Measurements from ENCODE around the gene THAP4.
"Not testable (repeated sequence)": the region's sequence is repeated elsewhere in the genome, so short reads cannot be mapped to it uniquely, and the experiment has no call there.

Gene THAP4

DNA sequence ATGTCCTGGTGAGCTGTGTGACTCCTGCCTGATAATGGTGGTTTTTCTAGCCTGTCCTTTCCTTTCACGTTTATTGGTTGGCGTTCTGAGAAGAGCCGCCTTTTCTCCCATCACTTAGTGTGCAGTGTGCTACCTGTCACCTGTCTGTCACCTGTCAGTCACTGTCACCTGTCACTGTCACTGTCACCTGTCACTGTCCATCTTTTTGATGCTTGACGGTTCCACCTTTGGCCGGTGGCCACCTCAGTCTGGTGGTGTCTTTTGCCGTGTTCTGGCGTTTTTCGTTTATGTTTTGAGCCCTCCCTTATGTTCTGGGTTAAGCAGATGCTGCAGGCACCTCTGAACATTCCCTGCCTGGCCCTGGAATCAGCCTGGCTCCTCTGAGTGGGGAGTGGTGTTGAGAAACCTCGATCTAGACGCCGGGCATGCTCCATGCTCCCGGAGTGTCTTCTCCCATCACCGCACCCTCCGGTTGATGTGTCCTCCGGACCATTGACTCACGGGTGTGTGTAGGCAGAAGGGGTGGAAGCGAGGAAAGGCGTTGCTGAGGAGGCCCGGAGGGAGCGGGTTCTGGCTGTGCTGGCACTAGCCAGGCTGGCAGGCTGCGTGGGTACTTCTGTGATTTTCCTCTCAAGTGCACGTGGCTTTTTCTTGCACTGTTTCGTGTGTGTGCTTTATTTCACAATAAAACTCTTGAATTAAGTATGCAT lies 28.9 kb upstream of the THAP4 start:
- no peak for DNase-seq

DNA sequence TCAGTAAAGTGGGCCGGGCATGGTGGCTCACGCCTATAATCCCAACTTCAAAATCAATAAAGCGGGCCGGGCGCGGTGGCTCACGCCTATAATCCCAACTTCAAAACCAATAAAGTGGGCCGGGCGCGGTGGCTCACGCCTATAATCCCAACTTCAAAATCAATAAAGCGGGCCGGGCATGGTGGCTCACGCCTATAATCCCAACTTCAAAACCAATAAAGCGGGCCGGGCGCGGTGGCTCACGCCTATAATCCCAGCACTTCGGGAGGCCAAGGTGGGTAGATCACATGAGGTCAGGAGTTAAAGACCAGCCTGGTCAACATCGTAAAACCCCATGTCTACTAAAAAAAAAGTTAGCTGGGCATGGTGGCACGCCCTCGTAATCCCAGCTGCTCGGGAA lies 25.8 kb upstream of the THAP4 start:
- not testable (repeated sequence) for DNase-seq

DNA sequence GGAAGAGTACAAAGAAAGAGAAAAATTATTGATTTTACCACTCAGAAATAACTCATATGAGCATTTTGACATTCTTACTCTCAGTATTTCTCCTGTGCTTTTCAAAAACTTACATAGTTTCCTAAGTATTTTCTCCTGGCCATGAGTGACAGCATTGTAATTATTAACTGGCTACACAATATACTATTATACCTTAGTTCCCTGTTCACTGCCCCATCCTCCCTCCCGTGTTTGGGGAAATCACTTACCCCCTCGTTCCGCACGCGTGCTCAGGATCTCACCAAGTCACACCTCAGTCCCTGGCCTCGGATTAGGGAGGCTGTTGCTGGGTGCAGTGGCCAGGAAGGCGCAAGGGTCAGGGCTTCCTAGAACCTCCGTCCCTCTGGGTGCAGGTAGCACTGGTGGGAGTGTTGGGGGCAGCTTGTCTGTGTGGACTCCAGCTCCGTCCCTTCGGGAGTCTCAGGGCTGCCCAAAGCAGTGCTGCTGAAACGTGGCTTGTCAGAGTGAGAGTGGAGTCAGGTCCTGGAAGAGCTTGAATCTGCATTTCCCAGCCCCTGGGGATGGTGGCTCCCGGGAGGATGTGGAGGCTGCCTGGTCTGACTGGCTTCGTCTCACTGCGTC lies 23.7 kb upstream of the THAP4 start:
- DNase-seq, result no peak

DNA sequence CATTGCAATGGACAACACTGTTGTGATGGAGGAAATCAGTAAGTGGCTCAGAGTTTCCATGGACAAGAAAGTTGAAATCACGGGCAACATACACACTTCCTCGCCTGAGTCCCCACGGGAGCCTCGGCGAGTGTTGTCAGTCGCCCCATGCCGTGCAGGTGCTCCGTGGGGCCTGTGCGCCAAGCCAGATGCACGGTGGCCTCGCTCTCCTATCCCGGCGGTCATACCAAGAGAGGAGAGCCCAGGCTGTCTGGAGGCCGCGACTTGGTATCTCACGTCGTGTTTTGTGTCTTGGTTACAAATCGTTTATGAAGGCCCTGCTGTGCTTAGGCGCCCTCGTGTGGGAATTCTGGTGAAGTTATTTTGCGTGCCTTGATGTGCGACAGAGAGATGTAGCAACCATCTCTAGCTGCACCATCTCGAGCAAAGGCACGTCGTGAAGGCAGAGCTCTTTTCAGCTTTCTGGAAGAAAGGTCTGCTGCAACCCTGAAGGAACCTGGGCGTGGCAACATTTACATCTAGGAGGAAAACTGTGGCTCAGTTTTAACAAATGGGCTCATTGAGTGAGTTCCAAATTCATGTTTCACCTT lies 22.3 kb upstream of the THAP4 start:
- peak in 2 of 5 donors; percentile 11 to 27 for DNase-seq

DNA sequence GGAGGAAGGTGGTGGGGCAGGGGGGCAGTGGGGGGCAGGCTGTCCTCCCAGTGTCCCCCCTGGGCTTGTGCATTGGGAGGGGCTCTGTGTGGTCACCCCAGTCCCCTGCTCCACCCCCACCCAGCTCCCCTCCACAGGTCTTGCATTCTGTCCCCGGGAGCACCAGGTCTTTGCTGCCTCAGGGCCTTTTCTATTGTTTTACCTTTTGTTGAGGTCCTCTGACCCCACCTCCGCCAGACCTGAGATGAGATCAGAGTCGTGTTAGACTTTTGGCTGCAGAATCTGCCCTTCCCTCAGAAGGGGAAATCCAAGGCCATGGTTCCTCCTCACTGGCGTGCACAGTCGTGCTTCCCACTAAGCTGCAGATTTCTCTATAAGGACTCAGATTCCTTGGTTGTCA lies 21.3 kb upstream of the THAP4 start:
- DNase-seq, result no peak

DNA sequence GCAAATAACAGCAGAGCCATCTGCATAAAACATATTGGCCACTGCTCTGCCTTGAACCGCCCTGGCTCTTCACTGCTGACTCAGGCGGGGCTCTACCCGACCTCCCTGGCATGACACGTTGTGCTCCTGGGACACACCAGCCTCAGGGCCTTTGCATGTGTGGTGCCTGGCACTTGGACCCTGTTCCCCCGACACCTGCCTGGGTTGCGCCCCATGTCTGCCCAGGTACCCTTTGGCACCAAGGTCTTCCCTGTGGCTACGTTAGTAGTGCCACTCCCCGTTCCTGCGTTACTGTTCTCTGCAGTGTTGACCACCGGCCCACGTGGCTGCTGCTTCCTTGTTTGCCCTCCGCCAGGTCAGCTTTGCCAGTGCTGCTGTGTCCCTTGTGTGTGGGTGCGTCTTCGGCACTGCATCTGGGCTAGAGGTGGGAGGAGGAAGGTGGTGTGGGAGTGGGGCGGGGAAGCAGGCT lies 20.9 kb upstream of the THAP4 start:
- no peak for DNase-seq

DNA sequence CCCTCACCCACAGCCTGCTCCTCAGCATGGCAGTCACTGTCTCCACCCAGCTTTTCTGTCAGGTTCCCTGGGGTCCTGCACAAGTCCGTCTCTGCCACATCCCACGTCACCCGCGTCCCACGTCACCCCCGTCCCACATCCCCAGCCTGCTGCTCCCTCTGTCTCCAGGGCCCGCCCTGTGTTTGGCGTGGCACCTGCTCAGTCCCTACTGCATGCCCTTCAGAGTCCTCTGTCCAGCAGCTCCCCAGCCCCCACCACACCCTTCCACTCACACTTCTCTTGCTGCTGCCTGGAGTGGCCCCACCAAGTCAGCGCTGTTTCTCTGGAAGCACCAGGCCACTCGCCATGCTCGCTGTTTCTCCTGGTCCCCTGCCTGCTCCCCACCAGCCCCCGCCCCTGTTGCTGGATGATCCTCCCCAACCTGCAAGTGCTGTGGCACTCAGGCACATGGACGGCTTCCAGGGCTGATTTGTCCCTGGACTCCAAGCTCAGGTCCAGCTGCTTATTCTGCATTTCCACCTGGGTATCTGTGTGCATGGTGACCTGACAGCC lies 19.3 kb upstream of the THAP4 start:
- no peak for DNase-seq

DNA sequence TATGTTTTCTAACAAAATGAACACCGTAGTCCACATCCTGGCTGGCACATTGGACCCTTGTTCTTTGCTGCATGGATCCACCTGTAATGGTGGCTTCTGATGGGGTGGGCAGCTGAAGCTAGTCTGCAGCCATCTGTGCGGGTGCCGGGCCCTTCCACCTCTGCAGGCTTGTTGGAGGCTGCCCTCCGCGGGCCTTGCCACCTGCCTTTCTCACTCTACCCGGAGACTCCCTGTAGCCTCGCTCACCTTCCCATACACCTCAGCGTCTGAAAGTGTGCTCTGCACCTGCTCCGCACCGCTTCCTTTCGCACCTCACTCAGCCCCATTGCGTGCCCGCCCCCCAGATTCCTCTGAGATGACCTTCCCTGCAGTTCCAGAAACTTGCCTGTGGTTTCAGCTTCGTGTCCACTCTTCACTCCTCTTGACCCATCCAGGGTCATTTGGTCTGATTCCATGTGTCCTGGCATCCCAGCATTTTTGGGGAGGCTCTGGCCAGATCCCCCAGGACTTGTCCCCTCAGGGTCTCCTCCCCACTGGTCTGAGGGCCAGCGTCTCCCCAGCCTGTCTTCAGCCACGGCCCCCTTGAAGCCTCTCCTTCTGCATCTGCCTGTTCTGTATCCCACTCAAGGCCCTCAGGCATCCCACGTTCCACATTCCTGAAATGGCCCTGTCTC lies 18.7 kb upstream of the THAP4 start:
- DNase-seq, result no peak

DNA sequence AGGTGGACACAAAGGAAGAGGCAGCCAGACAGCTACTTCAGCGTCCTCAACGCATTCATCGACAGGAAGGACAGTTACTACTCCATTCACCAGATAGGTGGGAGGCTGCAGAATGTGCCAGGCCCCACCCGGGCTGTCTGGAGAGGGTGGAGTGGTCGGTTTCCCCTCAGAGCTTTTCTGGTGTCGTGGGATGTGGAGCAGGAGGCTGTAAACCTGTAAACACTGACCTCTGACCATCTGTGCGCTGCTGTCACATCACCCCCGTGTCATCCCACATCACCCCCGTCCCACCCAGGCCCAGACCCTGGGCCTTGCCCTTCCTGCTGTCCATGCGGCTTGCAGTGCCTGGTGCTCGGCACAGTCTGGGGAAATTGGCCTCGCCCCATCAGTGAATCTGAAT lies 17.6 kb upstream of the THAP4 start:
- DNase-seq, result no peak

DNA sequence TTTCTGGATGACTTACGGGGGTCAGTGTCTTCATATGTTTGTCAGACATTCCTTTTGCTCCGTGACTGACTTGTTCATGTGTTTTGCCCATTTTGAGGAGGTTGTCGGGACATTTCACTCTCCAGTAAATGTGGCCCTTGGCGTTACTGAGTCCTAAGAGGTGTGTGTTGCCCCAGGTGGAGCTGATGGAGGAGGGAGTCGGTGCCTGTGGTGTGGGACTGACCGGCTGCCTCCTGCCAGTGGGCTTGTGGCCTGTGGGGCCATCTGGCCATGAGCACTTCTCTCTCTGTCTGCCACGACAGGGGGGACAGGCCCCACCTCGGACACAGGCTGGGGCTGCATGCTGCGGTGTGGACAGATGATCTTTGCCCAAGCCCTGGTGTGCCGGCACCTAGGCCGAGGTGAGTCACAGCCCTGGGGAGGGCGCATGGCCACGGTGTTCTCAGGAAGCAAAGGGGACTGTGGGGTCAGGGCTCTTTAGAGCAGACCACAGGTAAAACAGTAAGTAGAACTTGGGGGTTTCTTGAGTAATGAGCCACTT lies 16.3 kb upstream of the THAP4 start:
- no peak for DNase-seq

DNA sequence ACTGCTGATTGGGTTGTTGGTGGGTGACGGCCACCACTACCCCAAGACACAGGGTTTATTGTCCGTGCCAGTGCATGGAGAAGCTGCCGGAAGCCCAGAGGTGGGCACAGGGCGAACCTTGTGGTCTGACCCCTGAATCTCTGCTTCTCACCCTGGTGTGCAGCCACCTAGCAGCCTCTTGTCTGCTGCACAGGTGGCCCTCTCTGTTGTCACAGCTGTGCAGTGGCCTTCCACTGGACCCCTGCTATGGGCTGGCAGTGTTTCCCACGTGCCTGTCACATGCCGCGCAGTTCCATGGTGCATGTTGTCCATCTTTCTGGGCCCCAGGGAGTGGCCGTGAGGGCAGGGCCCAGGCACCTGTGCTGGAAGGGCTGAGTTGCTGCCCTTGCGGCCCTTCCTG lies 15.8 kb upstream of the THAP4 start:
- no peak for DNase-seq

DNA sequence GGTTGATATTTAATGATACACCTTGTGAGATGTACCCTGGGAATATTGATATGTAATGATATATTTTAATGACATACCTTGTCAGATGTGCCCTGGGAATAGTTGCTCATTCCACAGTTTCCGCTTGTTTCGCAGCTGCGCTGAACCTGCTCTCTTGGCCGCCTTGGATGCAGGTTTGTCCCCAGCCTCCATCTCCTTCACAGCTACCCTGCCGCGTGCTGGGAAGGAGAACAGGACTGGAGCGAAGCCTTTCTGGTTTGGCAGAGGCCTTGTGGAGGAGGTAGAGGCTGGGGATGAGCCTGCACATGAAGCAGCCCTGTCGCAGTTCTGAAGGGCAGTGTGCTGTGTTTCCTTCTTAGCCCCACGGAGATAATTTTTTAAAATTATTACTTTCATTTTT lies 15.2 kb upstream of the THAP4 start:
- DNase-seq, result no peak

DNA sequence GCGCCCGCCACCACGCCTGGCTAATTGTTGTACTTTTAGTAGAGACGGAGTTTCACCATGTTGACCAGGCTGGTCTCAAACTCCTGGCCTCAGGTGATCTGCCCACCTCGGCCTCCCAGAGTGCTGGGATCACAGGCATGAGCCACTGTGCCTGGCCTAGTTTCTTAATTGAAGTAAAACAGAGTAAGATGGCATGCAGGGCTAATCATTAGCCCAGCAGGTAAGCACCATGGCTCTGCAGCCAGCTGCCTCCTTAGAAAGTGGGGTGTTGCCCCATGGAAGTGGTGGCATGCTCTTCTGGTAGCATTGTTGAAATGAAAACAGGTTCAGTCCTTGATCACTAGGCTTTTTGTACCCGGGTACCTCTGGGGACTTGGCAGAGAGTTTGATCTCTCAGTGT lies 13.0 kb upstream of the THAP4 start:
- no peak for DNase-seq

DNA sequence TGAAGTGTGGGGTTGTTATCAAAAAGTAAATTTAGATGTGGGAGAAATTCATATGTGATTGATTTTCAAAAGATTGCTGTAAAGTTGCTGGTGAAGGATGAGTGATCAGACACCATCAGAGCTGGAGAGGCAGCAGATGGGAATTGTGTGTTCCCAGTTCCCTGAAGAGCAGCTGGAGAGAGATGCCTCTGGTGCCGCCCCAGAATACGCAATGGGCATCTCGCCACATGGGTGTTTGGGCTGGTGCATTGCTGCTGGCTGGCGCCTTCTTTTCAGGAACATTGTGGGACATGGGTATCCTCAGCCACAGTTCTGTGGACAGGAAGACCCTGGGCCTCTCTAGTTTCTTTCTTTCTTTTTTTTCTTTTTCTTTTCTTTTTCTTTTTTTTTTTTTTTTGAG lies 12.4 kb upstream of the THAP4 start:
- DNase-seq, result no peak

DNA sequence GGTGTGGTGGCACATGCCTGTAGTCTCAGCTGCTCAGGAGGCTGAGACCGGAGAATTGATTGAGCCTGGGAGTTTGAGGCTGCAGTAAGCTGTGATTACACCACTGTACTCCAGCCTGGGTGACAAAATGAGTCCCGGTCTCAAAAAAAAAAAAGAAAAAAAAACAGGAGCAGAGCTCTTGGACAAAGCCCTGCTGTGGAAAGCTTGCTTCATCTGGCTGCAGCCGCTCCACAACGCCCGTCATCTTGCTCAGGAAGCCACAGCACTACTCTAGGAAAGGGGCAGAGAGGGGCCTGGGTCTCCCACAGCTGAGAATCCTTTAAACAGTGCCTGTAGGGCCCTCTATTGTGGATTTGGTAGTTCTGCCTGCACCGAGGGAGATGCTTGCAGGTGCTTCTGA lies 11.5 kb upstream of the THAP4 start:
- no peak for DNase-seq

DNA sequence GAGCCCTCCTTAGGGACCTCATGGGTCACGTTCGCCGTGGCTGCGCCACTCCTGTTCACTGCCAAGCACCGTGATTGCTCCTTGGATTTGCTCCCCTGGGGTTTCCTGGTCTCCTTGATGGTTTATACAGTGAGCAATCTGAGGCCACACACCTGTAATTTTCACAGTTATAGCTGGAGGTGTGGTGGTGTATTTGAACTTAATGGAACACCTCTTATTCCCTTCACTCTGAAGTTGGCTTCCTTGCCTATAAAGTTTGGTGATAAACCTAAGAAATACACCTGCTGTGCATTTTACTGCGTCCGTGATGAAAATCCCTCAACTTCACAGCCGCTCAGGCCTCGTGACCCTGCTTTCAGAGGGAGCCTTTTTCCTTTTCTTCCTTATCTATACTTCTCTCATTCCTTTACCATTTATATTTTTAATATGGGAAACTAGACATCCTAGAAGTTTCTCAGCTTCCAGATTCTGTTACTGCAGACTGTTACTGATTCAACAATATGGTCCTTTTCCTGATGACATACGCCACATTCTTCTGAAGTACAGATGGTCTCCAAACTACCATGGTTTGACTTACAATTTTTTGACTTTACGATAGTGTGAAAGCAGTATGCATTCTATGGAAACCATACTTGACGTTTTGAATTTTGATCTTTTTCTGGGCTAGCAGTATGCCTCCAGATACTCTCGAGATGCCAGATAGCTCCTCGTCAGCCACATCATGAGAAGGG lies 9.1 kb upstream of the THAP4 start:
- no peak for DNase-seq

DNA sequence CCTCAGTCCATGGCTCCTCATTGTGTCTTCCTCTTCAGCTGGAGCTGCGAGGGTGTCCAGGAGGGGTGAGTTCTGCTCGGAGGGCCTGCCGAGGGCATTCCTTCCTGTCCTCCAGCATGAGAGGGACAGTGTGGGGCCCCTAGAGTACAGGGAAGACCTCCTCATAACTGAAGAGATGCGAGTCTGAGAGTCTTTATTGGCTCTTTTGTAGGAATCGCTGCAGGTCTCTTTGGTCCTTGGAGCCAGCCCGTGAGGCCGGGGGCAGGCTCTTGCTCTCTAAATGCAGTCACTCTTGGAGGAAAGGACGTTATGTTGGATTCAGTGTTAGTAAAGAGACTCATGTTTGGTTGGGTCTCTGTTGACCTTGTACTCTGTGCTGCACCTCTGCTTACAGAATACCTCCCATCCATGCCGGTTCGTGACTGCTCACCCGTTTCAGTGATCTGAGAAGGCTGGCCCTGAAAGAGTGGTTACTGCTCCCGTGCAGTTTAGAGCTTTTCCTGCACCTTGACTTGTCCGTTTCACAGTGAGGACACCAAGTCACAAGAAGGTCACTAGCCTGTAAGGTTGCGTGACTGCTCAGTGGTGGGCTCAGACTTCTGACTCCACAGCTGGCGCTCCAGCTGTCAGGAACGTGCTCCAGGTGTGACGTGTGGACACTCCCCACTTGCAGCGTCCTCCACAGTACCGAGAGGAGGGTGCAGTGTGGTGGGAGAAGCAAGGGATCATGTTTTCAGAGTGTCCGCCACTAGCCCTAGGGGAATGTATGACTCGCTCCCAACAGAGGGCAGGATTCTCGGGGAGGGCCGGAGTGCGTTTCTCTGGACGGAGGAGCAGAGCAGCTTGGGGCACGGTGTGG lies 8.3 kb upstream of the THAP4 start:
- no peak for DNase-seq

DNA sequence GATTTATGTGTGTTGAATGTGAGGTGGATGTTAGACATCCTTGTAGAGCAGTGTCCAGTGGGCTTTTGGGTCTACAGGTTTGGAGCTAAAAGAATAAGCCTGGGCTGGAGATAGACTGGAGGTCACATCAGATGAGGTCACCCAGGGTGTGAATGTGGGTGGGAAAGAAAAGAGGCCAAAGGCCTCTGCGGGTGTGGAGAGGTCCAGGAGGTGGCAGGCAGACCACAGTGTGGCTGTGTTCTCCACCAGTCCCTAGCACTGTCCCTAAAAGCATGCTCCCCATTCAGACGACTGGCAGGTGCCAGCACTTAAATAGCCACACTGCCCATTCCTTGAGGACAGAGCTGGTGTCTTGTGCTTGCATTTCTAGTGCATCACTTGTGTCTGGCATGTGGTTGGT lies 4.7 kb upstream of the THAP4 start:
- no peak for DNase-seq

DNA sequence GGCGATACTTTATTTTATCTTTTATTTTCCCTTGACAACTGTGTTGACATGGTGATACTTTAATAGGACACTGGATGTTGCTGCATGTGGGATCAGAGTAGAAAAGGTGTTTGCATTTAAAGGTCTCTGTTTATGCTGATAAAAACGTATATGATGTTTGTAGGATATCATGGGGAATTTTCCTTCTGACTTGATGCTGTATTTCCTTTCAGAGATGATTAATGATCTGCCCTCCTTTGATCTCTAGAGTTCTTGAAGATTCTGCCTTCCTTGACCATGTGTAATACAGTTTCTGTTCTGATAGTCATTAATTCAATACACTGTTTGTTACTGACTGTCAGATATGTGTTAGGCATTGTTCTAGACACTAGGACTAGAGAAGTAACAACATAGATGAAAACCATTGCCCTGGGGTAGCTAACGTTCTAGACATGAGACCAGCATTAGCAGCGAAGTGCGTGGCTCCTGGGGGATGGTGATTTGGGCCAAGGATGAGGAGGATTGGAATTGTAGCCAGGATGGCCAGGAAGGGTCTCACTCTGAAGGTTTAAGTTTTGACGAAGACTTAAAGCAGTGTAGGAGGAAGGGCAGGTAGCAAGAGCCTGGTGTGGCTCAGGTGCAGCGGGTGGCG lies 3.3 kb upstream of the THAP4 start:
- no peak for DNase-seq

DNA sequence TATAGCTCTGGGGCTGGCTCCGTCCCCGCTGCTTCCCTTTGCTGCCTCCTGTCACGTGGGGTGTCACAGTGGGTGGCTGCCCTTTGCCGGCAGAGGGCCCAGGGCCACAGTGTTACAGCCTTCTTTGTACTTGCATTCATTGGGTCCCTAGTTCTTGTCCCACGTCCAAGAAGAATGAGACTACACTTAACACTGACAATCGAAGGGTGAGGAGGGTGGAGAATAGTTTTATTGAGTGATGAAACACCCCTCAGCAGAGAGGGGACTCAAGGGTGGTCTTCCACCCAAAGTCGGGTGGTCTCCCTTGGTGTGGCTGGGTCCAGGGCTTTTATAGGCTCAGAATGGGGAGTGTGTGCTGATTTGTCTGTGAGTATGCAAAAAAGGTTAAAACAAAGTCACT lies 2.4 kb upstream of the THAP4 start:
- DNase-seq, result no peak

DNA sequence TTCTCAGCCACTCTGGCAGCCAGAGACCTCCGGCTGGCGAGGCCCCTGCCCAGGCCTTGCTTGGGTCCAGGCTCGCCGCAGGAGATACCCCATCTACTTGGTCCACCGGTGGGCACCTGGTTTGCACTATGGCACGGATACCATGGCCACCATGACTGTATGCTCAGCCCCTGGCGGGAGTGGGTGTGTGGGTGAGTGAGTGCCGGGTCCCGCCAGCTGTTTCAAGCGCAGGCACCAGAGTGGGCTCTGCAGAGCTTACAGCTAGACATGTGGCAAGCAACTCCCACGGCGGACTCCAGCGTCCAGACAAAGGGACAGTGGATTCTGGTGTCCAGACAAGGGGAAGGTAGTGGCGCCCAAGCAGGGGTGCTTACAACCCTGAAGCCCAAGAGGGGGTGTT lies 2.0 kb upstream of the THAP4 start:
- no peak for DNase-seq

Measured in T-helper 1 cell (primary cell).